H1 (cell line): ENCODE data around the gene HDAC10. TPM values are rescaled to one million over a fixed set of nuclear protein-coding genes. Genes with fewer than 3 reads are reported as not detected.

ENCODE experiments used
- HDAC2 ChIP-seq, 2 experiments: fragments of 300-600 bp in 1 of 2; sonication (generic) in 1 of 2; IDR thresholded peaks; 2 replicates each; pipeline ENCODE4 v1.6.1; 2011 to 2012; ENCODE audit warnings: low read depth in 2 of 2, low read length in 2 of 2, mild to moderate bottlenecking in 2 of 2, moderate library complexity in 2 of 2, borderline replicate concordance in 1 of 2, inconsistent platforms in 1 of 2
- HDAC6 ChIP-seq: IDR thresholded peaks from one replicate; pipeline ENCODE4 v1.7.1; 2012; ENCODE audit warnings: low read depth, mild to moderate bottlenecking, inconsistent platforms, low read length, moderate library complexity
- POLR2AphosphoS5 ChIP-seq: IDR thresholded peaks from 2 replicates; pipeline ENCODE4 v1.6.1; 2011; ENCODE audit warnings: low read depth, low read length
- RBBP5 ChIP-seq: IDR thresholded peaks from 2 replicates; pipeline ENCODE4 v1.7.1; 2012; ENCODE audit warnings: low read depth, mild to moderate bottlenecking, inconsistent platforms, low read length, moderate library complexity, borderline replicate concordance
- polyA plus RNA-seq, 7 experiments: library from polyadenylated mRNA; depleted of rRNA in 3 of 7; stranded (reverse) in 5 of 7; unstranded in 2 of 7; fragments of >200 nt in 5 of 7; fragments of 200-250 nt in 2 of 7; gene quantifications; 1 replicate in 5 of 7; 2 replicates in 1 of 7; 4 replicates in 1 of 7; pipeline versions ENCODE4 v1.2.1 to v1.2.3, GENCODE V29; 2011 to 2013; ENCODE audit warnings: missing spikeins in 2 of 7, mixed read lengths in 2 of 7
- total RNA-seq: library from RNA; stranded (reverse); fragmentation: NEBNext Ultra II Directional; extraction: Animal tissue kit (Norgen Biotek cat#: 25700); gene quantifications from 2 replicates; pipeline ENCODE4 v1.2.1, GENCODE V29; 2021
- TF ChIP-seq, protein P1 (sequence below): fragments of 300-600 bp; sonication (generic); IDR thresholded peaks from 2 replicates; pipeline ENCODE4 v1.7.1; 2012; ENCODE audit warnings: low read length, moderate library complexity, mild to moderate bottlenecking, inconsistent platforms; ENCODE audit not compliant: insufficient replicate concordance
- TF ChIP-seq, protein P2 (sequence below): IDR thresholded peaks from 2 replicates; pipeline ENCODE4 v1.6.1; 2011; ENCODE audit warnings: low read depth, mild to moderate bottlenecking, low read length; ENCODE audit not compliant: insufficient read depth

HDAC10 gene
- total and polyA plus RNA-seq, 2 of the 8 experiments (the other 6 are each of a cell fraction or from before 2014, with no cell fraction given) = 11.2 to 26.4 TPM

- TF ChIP-seq, protein P1, sequence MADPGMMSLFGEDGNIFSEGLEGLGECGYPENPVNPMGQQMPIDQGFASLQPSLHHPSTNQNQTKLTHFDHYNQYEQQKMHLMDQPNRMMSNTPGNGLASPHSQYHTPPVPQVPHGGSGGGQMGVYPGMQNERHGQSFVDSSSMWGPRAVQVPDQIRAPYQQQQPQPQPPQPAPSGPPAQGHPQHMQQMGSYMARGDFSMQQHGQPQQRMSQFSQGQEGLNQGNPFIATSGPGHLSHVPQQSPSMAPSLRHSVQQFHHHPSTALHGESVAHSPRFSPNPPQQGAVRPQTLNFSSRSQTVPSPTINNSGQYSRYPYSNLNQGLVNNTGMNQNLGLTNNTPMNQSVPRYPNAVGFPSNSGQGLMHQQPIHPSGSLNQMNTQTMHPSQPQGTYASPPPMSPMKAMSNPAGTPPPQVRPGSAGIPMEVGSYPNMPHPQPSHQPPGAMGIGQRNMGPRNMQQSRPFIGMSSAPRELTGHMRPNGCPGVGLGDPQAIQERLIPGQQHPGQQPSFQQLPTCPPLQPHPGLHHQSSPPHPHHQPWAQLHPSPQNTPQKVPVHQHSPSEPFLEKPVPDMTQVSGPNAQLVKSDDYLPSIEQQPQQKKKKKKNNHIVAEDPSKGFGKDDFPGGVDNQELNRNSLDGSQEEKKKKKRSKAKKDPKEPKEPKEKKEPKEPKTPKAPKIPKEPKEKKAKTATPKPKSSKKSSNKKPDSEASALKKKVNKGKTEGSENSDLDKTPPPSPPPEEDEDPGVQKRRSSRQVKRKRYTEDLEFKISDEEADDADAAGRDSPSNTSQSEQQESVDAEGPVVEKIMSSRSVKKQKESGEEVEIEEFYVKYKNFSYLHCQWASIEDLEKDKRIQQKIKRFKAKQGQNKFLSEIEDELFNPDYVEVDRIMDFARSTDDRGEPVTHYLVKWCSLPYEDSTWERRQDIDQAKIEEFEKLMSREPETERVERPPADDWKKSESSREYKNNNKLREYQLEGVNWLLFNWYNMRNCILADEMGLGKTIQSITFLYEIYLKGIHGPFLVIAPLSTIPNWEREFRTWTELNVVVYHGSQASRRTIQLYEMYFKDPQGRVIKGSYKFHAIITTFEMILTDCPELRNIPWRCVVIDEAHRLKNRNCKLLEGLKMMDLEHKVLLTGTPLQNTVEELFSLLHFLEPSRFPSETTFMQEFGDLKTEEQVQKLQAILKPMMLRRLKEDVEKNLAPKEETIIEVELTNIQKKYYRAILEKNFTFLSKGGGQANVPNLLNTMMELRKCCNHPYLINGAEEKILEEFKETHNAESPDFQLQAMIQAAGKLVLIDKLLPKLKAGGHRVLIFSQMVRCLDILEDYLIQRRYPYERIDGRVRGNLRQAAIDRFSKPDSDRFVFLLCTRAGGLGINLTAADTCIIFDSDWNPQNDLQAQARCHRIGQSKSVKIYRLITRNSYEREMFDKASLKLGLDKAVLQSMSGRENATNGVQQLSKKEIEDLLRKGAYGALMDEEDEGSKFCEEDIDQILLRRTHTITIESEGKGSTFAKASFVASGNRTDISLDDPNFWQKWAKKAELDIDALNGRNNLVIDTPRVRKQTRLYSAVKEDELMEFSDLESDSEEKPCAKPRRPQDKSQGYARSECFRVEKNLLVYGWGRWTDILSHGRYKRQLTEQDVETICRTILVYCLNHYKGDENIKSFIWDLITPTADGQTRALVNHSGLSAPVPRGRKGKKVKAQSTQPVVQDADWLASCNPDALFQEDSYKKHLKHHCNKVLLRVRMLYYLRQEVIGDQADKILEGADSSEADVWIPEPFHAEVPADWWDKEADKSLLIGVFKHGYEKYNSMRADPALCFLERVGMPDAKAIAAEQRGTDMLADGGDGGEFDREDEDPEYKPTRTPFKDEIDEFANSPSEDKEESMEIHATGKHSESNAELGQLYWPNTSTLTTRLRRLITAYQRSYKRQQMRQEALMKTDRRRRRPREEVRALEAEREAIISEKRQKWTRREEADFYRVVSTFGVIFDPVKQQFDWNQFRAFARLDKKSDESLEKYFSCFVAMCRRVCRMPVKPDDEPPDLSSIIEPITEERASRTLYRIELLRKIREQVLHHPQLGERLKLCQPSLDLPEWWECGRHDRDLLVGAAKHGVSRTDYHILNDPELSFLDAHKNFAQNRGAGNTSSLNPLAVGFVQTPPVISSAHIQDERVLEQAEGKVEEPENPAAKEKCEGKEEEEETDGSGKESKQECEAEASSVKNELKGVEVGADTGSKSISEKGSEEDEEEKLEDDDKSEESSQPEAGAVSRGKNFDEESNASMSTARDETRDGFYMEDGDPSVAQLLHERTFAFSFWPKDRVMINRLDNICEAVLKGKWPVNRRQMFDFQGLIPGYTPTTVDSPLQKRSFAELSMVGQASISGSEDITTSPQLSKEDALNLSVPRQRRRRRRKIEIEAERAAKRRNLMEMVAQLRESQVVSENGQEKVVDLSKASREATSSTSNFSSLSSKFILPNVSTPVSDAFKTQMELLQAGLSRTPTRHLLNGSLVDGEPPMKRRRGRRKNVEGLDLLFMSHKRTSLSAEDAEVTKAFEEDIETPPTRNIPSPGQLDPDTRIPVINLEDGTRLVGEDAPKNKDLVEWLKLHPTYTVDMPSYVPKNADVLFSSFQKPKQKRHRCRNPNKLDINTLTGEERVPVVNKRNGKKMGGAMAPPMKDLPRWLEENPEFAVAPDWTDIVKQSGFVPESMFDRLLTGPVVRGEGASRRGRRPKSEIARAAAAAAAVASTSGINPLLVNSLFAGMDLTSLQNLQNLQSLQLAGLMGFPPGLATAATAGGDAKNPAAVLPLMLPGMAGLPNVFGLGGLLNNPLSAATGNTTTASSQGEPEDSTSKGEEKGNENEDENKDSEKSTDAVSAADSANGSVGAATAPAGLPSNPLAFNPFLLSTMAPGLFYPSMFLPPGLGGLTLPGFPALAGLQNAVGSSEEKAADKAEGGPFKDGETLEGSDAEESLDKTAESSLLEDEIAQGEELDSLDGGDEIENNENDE = no peak
- no peak for TF ChIP-seq HDAC2 (IDR thresholded peaks at IDR 0.05; ENCODE audit: borderline replicate concordance in 1 of 2, low read depth in 2 of 2, low read length in 2 of 2)
- no peak for TF ChIP-seq HDAC6
- no peak for TF ChIP-seq POLR2AphosphoS5
- TF ChIP-seq, protein P2, sequence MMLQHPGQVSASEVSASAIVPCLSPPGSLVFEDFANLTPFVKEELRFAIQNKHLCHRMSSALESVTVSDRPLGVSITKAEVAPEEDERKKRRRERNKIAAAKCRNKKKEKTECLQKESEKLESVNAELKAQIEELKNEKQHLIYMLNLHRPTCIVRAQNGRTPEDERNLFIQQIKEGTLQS = no peak
- TF ChIP-seq RBBP5 = no peak
Observed at GRCh38 chr22:50298266-50298637, 47.2 kb upstream of the HDAC10 start (continued).
